ENCODE results near the gene MFN2.

GRCh38 chr1:11940260-11940921, 39.9 kb upstream of the MFN2 start:
- no peak for TF ChIP-seq GATA1 (IDR thresholded peaks at IDR 0.05; ENCODE audit: low read depth, low read length)
- TF ChIP-seq POLR2A (IDR thresholded peaks at IDR 0.05; ENCODE audit: low read length) = no peak

All from erythroblast (primary cell).